Hepatocyte (in vitro differentiated cells): ENCODE data around the gene SHQ1.

Experiments
- EZH2 ChIP-seq: fragments of 200-600 bp; sonication (generic); IDR thresholded peaks from 2 replicates; pipeline ENCODE4 v1.6.1; 2016; ENCODE audit warnings: antibody characterized with exemption, mild to moderate bottlenecking, borderline replicate concordance
- EZH2phosphoT487 ChIP-seq: fragments of 200-600 bp; sonication (generic); IDR thresholded peaks from one replicate; pipeline ENCODE4 v1.6.1; 2018; ENCODE audit warnings: antibody characterized with exemption, mild to moderate bottlenecking, low read depth, moderate library complexity; ENCODE audit not compliant: unreplicated experiment, severe bottlenecking
- TF ChIP-seq, protein P1 (sequence below): fragments of 200-600 bp; sonication (generic); IDR thresholded peaks from 2 replicates; pipeline ENCODE4 v1.5.1; 2016; ENCODE audit warnings: antibody characterized with exemption, mild to moderate bottlenecking; ENCODE audit not compliant: poor library complexity

- TF ChIP-seq, protein P1, sequence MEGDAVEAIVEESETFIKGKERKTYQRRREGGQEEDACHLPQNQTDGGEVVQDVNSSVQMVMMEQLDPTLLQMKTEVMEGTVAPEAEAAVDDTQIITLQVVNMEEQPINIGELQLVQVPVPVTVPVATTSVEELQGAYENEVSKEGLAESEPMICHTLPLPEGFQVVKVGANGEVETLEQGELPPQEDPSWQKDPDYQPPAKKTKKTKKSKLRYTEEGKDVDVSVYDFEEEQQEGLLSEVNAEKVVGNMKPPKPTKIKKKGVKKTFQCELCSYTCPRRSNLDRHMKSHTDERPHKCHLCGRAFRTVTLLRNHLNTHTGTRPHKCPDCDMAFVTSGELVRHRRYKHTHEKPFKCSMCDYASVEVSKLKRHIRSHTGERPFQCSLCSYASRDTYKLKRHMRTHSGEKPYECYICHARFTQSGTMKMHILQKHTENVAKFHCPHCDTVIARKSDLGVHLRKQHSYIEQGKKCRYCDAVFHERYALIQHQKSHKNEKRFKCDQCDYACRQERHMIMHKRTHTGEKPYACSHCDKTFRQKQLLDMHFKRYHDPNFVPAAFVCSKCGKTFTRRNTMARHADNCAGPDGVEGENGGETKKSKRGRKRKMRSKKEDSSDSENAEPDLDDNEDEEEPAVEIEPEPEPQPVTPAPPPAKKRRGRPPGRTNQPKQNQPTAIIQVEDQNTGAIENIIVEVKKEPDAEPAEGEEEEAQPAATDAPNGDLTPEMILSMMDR = no peak
- TF ChIP-seq EZH2 = no peak
- no peak for TF ChIP-seq EZH2phosphoT487
Observed at GRCh38 chr3:72802001-72802400, 46.2 kb downstream of the SHQ1 start.
